Measurements from ENCODE around the gene SLC5A5.
A peak's percentile ranks its signal among the peaks of the same experiment; 100 is the strongest.

The SLC5A5 gene

DNA sequence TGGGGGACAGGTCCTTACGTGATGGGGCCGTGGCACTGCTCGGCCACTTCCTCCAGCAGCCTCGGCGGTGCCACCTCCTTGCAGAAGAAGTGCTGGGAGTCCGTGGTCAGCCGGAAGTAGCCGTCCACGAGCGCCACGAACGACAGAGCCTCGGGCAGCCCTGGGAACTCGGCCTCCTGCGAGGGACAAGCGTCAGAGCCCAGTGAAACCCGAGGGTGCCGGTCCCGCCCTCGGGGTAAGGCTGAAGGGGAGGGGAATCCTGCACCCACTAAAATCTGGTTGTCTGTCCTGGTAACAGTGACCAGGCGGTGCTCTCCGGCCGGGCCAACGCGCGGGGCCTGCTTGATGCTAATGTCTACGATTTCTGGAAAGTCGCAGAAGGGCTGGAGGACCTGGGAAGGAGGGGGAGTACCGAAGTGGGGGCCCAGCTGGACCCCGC is 30.4 kb upstream of the SLC5A5 start:
- DNase-seq (ENCODE audit: extremely low read depth, low read depth), result no peak
- TF ChIP-seq, protein P1, sequence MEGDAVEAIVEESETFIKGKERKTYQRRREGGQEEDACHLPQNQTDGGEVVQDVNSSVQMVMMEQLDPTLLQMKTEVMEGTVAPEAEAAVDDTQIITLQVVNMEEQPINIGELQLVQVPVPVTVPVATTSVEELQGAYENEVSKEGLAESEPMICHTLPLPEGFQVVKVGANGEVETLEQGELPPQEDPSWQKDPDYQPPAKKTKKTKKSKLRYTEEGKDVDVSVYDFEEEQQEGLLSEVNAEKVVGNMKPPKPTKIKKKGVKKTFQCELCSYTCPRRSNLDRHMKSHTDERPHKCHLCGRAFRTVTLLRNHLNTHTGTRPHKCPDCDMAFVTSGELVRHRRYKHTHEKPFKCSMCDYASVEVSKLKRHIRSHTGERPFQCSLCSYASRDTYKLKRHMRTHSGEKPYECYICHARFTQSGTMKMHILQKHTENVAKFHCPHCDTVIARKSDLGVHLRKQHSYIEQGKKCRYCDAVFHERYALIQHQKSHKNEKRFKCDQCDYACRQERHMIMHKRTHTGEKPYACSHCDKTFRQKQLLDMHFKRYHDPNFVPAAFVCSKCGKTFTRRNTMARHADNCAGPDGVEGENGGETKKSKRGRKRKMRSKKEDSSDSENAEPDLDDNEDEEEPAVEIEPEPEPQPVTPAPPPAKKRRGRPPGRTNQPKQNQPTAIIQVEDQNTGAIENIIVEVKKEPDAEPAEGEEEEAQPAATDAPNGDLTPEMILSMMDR (IDR thresholded peaks at IDR 0.05; ENCODE audit: low read depth, low read length), result no peak

- peak; percentile 69 for DNase-seq (ENCODE audit: extremely low read depth, low read depth)
- TF ChIP-seq, protein P1 (IDR thresholded peaks at IDR 0.05; ENCODE audit: low read depth, low read length), result no peak
These were observed 29.7 kb upstream of the SLC5A5 start for GRCh38 chr19:17841810-17842662.

- DNase-seq (ENCODE audit: extremely low read depth, low read depth), result no peak
- TF ChIP-seq, protein P1 (IDR thresholded peaks at IDR 0.05; ENCODE audit: low read depth, low read length), result no peak
These were observed 29.0 kb upstream of the SLC5A5 start for GRCh38 chr19:17842663-17843291.

DNA sequence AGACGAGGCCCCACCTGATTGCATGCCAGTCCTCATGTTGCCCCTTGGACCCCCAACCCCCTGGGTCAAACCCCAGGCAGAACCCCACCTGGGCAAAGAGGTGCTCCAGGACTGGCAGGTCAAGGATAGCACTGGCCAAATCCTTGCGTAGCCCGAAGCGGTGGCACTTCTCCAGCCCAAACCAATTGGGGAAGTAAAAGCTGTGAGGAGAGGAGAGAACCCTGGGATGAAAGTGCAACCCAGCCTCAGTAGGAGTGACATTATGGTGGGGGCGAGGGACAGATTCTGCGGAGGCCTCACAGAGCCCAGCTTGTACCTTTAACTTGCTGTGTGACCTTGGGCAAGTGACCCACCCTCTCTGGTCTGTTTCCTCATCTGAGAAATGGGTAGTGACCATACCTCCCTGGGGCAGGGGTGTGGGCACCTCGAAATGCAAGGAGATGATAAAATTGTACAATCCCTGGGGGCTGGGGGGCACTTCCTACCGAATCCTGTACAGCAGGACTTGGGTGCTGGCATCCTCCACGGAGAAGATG is 28.4 kb upstream of the SLC5A5 start:
- TF ChIP-seq, protein P1 (IDR thresholded peaks at IDR 0.05; ENCODE audit: low read depth, low read length), result no peak
- DNase-seq (ENCODE audit: extremely low read depth, low read depth), result no peak

GRCh38 chr19:17843908-17844490 is 27.7 kb upstream of the SLC5A5 start:
- no peak for DNase-seq (ENCODE audit: extremely low read depth, low read depth)
- TF ChIP-seq, protein P1 (IDR thresholded peaks at IDR 0.05; ENCODE audit: low read depth, low read length), result no peak

DNA sequence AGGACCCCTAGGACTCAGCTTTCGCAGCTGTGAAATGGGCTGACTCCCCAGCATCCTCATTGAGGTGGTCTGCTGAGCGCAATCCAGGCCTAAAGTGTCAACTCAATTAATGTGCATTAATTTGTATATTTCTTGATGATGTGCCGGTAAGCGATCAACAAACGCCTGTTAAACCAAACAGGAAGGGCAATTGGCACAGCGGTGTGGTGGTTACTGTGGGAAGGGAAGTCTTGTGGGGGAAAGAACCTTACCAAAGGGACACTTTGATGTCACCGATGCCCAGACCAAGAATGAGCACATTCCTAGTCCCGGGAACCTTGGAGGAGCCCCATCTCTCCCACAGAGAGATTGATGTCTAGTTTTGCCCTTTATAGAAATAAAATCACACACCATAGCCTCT is 25.6 kb upstream of the SLC5A5 start:
- DNase-seq (ENCODE audit: extremely low read depth, low read depth), result no peak
- TF ChIP-seq, protein P1 (IDR thresholded peaks at IDR 0.05; ENCODE audit: low read depth, low read length), result no peak

Data from AG09319 (cell line).